Measurements from ENCODE around the gene CDKN1B.
A peak's percentile ranks its signal among the peaks of the same experiment; 100 is the strongest.
"Not testable (repeated sequence)": the region's sequence is repeated elsewhere in the genome, so short reads cannot be mapped to it uniquely, and the experiment has no call there.

The CDKN1B gene

GRCh38 chr12:12724421-12725085 is 7.4 kb downstream of the CDKN1B start:
- DNase-seq (ENCODE audit: low spot score), result no peak

- DNase-seq (ENCODE audit: low spot score), result peak; percentile 97
Measured at GRCh38 chr12:12725086-12725955, 8.2 kb downstream of the CDKN1B start.

GRCh38 chr12:12725956-12726554 is 8.9 kb downstream of the CDKN1B start:
- DNase-seq (ENCODE audit: low spot score), result no peak

- peak; percentile 39 for DNase-seq (ENCODE audit: low spot score)
Measured at GRCh38 chr12:12726555-12727093, 9.5 kb downstream of the CDKN1B start.

GRCh38 chr12:12731178-12731577 is 14.0 kb downstream of the CDKN1B start:
- DNase-seq (ENCODE audit: low spot score), result no peak

GRCh38 chr12:12731785-12732184 is 14.6 kb downstream of the CDKN1B start:
- no peak for DNase-seq (ENCODE audit: low spot score)

- no peak for DNase-seq (ENCODE audit: low spot score)
Measured at GRCh38 chr12:12733118-12733517, 15.9 kb downstream of the CDKN1B start.

GRCh38 chr12:12734054-12734453 is 16.9 kb downstream of the CDKN1B start:
- no peak for DNase-seq (ENCODE audit: low spot score)

GRCh38 chr12:12734561-12735071 is 17.4 kb downstream of the CDKN1B start:
- no peak for DNase-seq (ENCODE audit: low spot score)

GRCh38 chr12:12735301-12735700 is 18.1 kb downstream of the CDKN1B start:
- DNase-seq (ENCODE audit: low spot score), result no peak

- DNase-seq (ENCODE audit: low spot score), result peak; percentile 78
Measured at GRCh38 chr12:12736759-12737676, 19.9 kb downstream of the CDKN1B start.

- not testable (repeated sequence) for DNase-seq (ENCODE audit: low spot score)
Measured at GRCh38 chr12:12738152-12738551, 21.0 kb downstream of the CDKN1B start.

- no peak for DNase-seq (ENCODE audit: low spot score)
Measured at GRCh38 chr12:12741660-12742059, 24.5 kb downstream of the CDKN1B start.

GRCh38 chr12:12744546-12745305 is 27.6 kb downstream of the CDKN1B start:
- no peak for DNase-seq (ENCODE audit: low spot score)

GRCh38 chr12:12745576-12746211 is 28.5 kb downstream of the CDKN1B start:
- no peak for DNase-seq (ENCODE audit: low spot score)

- no peak for DNase-seq (ENCODE audit: low spot score)
Measured at GRCh38 chr12:12747278-12747677, 30.1 kb downstream of the CDKN1B start.

GRCh38 chr12:12748044-12748443 is 30.9 kb downstream of the CDKN1B start:
- DNase-seq (ENCODE audit: low spot score), result no peak

GRCh38 chr12:12749433-12749832 is 32.3 kb downstream of the CDKN1B start:
- DNase-seq (ENCODE audit: low spot score), result no peak

GRCh38 chr12:12755923-12756322 is 38.8 kb downstream of the CDKN1B start:
- no peak for DNase-seq (ENCODE audit: low spot score)

GRCh38 chr12:12757121-12757520 is 40.0 kb downstream of the CDKN1B start:
- no peak for DNase-seq (ENCODE audit: low spot score)

Data from activated CD4-positive, alpha-beta T cell treated with anti-CD3 and anti-CD28 coated beads, Interleukin-2, Interleukin-4, amounts not matched to agents 100 ng/mL and 50 ng/mL, durations not matched to agents 16 hours and 8 hours (primary cell).